Measurements from ENCODE around the gene SMIM10L2A. TPM values are rescaled to one million over a fixed set of nuclear protein-coding genes. Genes with fewer than 3 reads are reported as not detected.

SMIM10L2A gene
- total and polyA plus RNA-seq, 2 of the 8 experiments (the other 6 are each of a cell fraction or from before 2014, with no cell fraction given), result 5.0 to 7.5 TPM

- Histone ChIP-seq H3K4ac (replicated peaks; ENCODE audit: insufficient read length, low read depth, low read length) (no peak overlapping the region), H3K4me2 (ENCODE audit: insufficient read depth in 1 of 2, low read depth in 2 of 2, low read length in 2 of 2) (no peak overlapping the region), H3K18ac (ENCODE audit: extremely low read depth, low read length) (no peak overlapping the region; the same call in 1 of the 2 replicates), H2BK120ac (replicated peaks; ENCODE audit: low read depth, low read length) (no peak overlapping the region), H2AK5ac (ENCODE audit: low read depth, low read length) (no peak overlapping the region), H3K27ac (ENCODE audit: low read depth, low read length) (no peak overlapping the region), H3K9me3 (ENCODE audit: insufficient read depth in 2 of 2, low read depth in 1 of 2, low read length in 1 of 2) (peaks cover 0 to 12% of the 10 kb centered on the region in 2 experiments; a peak in 1 of 4 replicates), H3K56ac (replicated peaks; ENCODE audit: insufficient read length, low read depth, low read length) (no peak overlapping the region), H2BK5ac (ENCODE audit: low read depth, low read length) (no peak overlapping the region), H2AFZ (ENCODE audit: low read length) (no peak overlapping the region), H4K91ac (replicated peaks; ENCODE audit: insufficient read length, low read length) (no peak overlapping the region), H3K79me2 (ENCODE audit: control insufficient read depth in 1 of 2, insufficient read depth in 2 of 2, low read length in 2 of 2) (no peaks in the 10 kb centered on the region), H3K27me3 (replicated peaks in 1 of 4; ENCODE audit: control insufficient read depth in 3 of 4, extremely low read depth in 1 of 4, insufficient read depth in 3 of 4, low read length in 3 of 4) (no peaks in the 10 kb centered on the region), H3K9ac (replicated peaks in 1 of 4; ENCODE audit: extremely low read depth in 1 of 4, low read depth in 3 of 4, low read length in 3 of 4) (no peak overlapping the region), H3K14ac (ENCODE audit: insufficient read length) (no peak overlapping the region), H3K4me3 (ENCODE audit: extremely low read depth in 1 of 4, insufficient read depth in 2 of 4, low read depth in 3 of 4, low read length in 4 of 4) (no peak overlapping the region), H3K36me3 (ENCODE audit: control insufficient read depth in 2 of 4, insufficient read depth in 4 of 4, low read length in 3 of 4) (no peaks in the 10 kb centered on the region), H4K5ac (ENCODE audit: insufficient read length, low read depth, low read length) (no peak overlapping the region), H3K23me2 (ENCODE audit: low read depth, low read length) (no peaks in the 10 kb centered on the region), H2BK15ac (ENCODE audit: low read length) (no peak overlapping the region), H4K20me1 (replicated peaks in 1 of 2; ENCODE audit: control insufficient read depth in 1 of 2, insufficient read depth in 2 of 2, low read length in 2 of 2) (no peaks in the 10 kb centered on the region), H2BK20ac (ENCODE audit: low read length) (no peak overlapping the region), H4K8ac (ENCODE audit: extremely low read depth, insufficient read depth, low read length) (no peak overlapping the region; the same call in 1 of the 2 replicates), H3K23ac (ENCODE audit: insufficient read length) (no peak overlapping the region), H2BK12ac (ENCODE audit: low read depth, low read length) (no peak overlapping the region), H3K4me1 (replicated peaks in 1 of 4; ENCODE audit: control insufficient read depth in 3 of 4, insufficient read depth in 4 of 4, low read length in 3 of 4) (no peaks in the 10 kb centered on the region; a peak in 2 of 7 replicates), H3K79me1 (ENCODE audit: low read depth, low read length) (no peaks in the 10 kb centered on the region)
- DNase-seq (ENCODE audit: low read depth in 1 of 2, low spot score in 2 of 2) (no peak), FAIRE-seq (no peak)
- POLR2A ChIA-PET (ENCODE audit: partially characterized antibody), result interaction anchor here (0.6 kb wide), 1 partner anchor 453 kb away, joined by 3 read pairs; no protein-coding TSS in a partner anchor
- CTCF ChIA-PET (ENCODE audit: partially characterized antibody), result interaction anchor here (0.7 to 3.5 kb wide), 7 partner anchors 11 to 230 kb away, joined by 3 to 13 read pairs (median 5); no protein-coding TSS in a partner anchor
- TF ChIP-seq FOSL1 (IDR thresholded peaks at IDR 0.05; ENCODE audit: insufficient read depth, low read depth, low read length) (no peak), POLR2A (IDR thresholded peaks at IDR 0.05; ENCODE audit: control extremely low read depth in 1 of 2, low read depth in 2 of 2, low read length in 2 of 2) (no peak), PHF8 (conservative IDR thresholded peaks at IDR 0.05; ENCODE audit: low read depth, low read length) (no peak)
- WGBS, 2 experiments (ENCODE audit: extremely low coverage in 1 of 2, insufficient coverage in 1 of 2, insufficient read length in 1 of 2, insufficient replicate concordance in 2 of 2, low coverage in 1 of 2, low lambda C conversion rate in 2 of 2, missing lambda C conversion rate in 1 of 2), result 90% methylated on average over 18 of the region's 31 CpGs; no CpG with 5 or more reads in 1 of the 2 experiments
Measured at GRCh38 chrX:135435139-135435922, 13.6 kb downstream of the SMIM10L2A start.
